K562 treated with DMSO at 1 percent for 48 hours (cell line): Measurements from ENCODE around the gene OR5H6. TPM values are rescaled to one million over a fixed set of nuclear protein-coding genes. Genes with fewer than 3 reads are reported as not detected.

Experiments used
- total RNA-seq: library from RNA; unstranded; fragments of 300-600 nt; gene quantifications from 2 replicates; pipeline ENCODE4 v1.2.3, GENCODE V29; 2022; ENCODE audit warnings: low replicate concordance; ENCODE audit errors: extremely low read depth

OR5H6 gene
- not detected in 2 replicates for total RNA-seq

GRCh38 chr3:98263944-98264343 is at the start of gene OR5H6:
OR5H6 (plus strand) TSS chr3:98264244; CDS start chr3:98264333, 89 bp downstream.

GRCh38 chr3:98282205-98282604 is 18.2 kb downstream of the OR5H6 start, which contains the start of gene OR5H2:
OR5H2 (plus strand) TSS chr3:98282505; CDS start chr3:98282903, 398 bp downstream.

Other genes starting within 250 kb of the OR5H6 start
- not detected in 2 replicates for gene GABRR3, start 228.9 kb upstream of the OR5H6 start, total RNA-seq
- gene OR5AC2, start 177.1 kb upstream of the OR5H6 start, total RNA-seq = not detected in 2 replicates
- not detected in 2 replicates for gene OR5H1, start 133.5 kb upstream of the OR5H6 start, total RNA-seq
- gene OR5H14, start 116.8 kb upstream of the OR5H6 start, total RNA-seq = not detected in 2 replicates
- gene OR5H15, start 97.5 kb upstream of the OR5H6 start, total RNA-seq = not detected in 2 replicates
- not detected in 2 replicates for gene OR5H2, start 18.3 kb downstream of the OR5H6 start, total RNA-seq
- not detected in 2 replicates for gene OR5K4, start 89.6 kb downstream of the OR5H6 start, total RNA-seq
- not detected in 2 replicates for gene OR5K3, start 126.4 kb downstream of the OR5H6 start, total RNA-seq
- gene OR5K1, start 199.0 kb downstream of the OR5H6 start, total RNA-seq = not detected in 2 replicates
- not detected in 2 replicates for gene OR5K2, start 233.4 kb downstream of the OR5H6 start, total RNA-seq